PC-3 (cell line): ENCODE measurements around the gene SCUBE1.

Experiments
- CTCF ChIP-seq: fragments of 300-600 bp; sonication (generic); conservative IDR thresholded peaks from 2 replicates; pipeline ENCODE4 v1.5.1; 2017; ENCODE audit warnings: antibody characterized with exemption, low read depth, mild to moderate bottlenecking, low read length
- EZH2 ChIP-seq: fragments of 300-600 bp; sonication (generic); IDR thresholded peaks from one replicate; pipeline ENCODE4 v1.6.1; 2017; ENCODE audit warnings: antibody characterized with exemption, mild to moderate bottlenecking, low read length; ENCODE audit not compliant: unreplicated experiment

- TF ChIP-seq CTCF (no peak), EZH2 (no peak)
Observed at GRCh38 chr22:43377548-43377895, 34.4 kb upstream of the SCUBE1 start.
